HT1080 (cell line): Measurements from ENCODE around the gene CNPY4. TPM values are rescaled to one million over a fixed set of nuclear protein-coding genes. Genes with fewer than 3 reads are reported as not detected.

Source experiments
- DNase-seq: peaks from one replicate; pipeline ENCODE4 v3.0.0-alpha.2; 2015; ENCODE audit warnings: low read depth
- polyA plus RNA-seq, 2 experiments: library from polyadenylated mRNA; depleted of rRNA; stranded (reverse); fragments of >200 nt; gene quantifications; 2 replicates each; pipeline ENCODE4 v1.2.3, GENCODE V29; 2015
- total RNA-seq: library from RNA; depleted of rRNA; stranded (reverse); fragments of >200 nt; shearing (Covaris generic); gene quantifications from 2 replicates; pipeline ENCODE4 v1.2.3, GENCODE V29; 2014; rRNA removed

CNPY4 gene, protein sequence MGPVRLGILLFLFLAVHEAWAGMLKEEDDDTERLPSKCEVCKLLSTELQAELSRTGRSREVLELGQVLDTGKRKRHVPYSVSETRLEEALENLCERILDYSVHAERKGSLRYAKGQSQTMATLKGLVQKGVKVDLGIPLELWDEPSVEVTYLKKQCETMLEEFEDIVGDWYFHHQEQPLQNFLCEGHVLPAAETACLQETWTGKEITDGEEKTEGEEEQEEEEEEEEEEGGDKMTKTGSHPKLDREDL
- 11.8 and 12.0 TPM in 2 replicates for total RNA-seq
- polyA plus RNA-seq (2015; cell fraction: cytosol; rRNA removed): 12.8 and 13.7 TPM in 2 replicates
- 15.4 and 16.7 TPM in 2 replicates for polyA plus RNA-seq (2015; cell fraction: nucleus; rRNA removed)

DNA sequence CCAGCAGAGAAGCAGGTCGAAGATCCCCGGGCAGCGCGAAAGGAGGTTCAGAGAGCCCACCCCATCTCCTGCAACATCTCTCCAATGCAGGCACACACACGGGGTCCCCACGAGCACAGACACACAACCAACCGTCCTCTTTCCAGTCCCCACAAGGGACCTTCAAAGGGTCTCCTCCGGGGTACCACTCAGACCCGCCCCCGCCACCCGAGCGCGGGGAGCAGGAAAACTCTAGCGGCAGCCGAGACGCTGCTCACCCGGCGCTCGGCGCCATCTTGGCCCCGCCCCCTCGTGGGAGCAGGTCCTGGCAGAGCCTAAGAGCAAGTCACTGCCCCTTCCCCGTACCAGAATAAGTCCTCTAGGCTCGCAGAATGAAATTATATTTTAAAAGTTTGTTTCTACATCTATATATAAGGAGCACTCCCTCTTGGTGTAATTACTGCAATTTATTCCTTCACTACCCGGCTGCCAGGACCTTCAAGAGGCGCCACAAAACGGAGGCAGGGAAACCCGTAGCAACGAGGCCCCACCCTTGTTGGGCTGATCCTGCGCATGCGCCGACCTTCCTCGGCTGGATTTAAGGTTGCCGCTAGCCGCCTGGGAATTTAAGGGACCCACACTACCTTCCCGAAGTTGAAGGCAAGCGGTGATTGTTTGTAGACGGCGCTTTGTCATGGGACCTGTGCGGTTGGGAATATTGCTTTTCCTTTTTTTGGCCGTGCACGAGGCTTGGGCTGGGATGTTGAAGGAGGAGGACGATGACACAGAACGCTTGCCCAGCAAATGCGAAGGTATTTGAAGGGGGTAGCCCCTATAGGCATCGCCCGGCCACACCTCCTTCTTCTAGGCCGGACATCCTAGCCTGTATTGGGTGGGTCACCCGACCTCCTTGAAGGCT, at the start of gene CNPY4, which contains the start of gene TAF6:
CNPY4 (plus strand) TSS at position 563 of the 898 bp plus-strand sequence; CDS start at position 674, 111 bp downstream.
TAF6 (minus strand) TSS at position 287 of the 898 bp plus-strand sequence. CDS start 5,149 bp downstream, outside the sequence.
- DNase-seq: peak; percentile 91

DNA sequence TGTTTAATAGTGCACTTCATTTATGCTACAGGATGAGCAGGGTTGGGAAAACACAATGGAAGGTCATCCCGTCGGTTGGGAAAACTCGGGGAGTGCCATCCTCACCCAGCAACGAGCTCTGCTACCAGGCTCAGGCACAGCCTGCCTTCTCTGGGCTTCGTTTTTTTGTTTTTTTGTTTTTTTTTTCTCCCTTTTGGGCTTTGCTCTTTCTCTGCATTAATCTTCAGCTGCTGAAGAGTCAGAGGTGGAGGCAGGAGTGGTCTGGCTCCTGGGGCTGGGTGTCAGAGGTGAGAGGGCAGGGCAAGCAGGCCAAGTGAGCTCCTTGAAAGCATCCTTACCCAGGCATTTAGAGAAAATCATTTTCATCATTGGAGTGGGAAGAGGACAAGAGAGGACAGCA, 49.4 kb upstream of the CNPY4 start:
- no peak for DNase-seq

DNA sequence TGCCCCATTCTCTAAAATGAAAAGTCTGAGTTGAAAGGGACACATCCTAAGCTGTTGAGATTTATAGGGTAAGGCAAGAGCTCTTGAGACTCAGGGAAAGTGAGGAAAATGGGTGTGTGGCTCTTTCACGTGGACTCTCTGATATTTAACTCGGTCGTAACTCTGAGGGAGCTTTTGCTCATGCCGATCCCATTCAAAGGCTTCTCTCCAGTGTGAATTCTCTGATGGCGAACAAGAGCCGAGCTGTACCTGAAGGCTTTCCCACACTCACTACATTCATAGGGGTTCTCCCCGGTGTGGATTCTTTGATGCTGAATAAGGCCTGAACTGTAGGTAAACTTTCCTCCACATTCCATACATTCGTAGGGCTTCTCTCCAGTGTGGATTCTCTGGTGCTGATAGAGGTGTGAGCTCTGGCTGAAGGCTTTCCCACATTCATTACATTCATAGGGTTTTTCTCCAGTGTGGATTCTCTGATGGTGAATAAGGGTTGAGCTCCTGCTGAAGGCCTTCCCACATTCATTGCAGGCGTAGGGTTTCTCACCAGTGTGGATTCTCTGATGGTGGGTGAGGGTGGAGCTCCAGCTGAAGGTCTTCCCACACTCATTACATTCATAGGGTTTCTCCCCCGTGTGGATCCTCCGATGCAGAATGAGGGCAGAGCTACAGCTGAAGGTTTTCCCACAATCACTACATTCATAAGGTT, 48.3 kb upstream of the CNPY4 start:
- DNase-seq: no peak

DNA sequence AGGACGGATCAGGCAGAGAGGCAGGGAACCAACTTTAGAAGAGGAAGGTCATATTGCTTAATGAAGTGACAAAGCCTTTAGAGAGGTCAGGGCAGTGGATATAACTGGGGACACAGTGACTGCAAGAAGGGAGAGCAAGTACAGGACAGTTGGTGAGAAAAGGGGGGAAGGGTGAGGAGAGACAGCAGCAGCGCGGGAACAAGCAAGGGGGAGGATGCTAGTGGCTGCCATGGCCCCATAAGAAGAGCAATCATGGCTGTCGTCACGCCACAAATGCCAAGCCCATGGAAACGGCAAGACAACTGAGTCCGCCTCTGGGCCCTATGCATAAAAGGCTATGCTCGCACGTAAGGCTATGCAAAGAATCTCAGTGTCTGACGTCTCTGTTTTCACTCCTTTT, 47.0 kb upstream of the CNPY4 start:
- no peak for DNase-seq

DNA sequence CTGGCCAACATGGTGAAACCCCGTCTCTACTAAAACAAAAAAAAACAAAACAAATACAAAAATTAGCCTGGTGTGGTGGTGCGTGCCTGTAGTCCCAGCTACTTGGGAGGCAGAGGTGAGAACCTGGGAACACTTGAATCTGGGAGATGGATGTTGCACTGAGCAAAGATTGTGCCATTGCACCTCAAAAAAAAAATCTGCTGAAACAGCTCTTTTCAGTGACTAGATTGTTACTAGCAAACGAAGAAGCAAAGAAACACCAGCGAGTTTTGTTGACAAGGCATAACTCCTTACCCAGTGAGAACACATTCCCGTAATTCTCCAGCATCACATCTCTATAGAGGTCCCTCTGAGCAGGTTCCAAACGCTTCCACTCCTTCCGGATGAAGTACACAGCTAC, 44.6 kb upstream of the CNPY4 start:
- no peak for DNase-seq

DNA sequence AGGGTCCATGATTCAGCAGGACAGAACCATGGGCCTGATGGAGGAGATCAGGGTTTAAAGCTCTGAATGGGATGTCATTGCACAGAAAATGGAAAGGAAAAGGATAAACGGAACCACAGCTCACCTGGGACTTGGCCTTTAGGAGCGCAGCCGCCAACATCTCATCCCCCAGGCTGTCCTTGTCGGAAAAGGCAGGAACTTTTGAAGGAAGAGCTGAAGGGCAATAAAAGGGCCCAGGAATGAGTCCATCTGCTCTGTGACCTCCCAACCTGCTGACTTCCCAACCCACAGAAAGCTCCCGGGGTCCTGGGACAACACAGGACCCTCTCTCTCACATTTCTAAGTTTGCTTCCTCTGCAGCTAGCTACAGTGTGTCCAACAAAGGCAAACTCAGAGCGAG, 44.0 kb upstream of the CNPY4 start:
- DNase-seq: no peak

DNA sequence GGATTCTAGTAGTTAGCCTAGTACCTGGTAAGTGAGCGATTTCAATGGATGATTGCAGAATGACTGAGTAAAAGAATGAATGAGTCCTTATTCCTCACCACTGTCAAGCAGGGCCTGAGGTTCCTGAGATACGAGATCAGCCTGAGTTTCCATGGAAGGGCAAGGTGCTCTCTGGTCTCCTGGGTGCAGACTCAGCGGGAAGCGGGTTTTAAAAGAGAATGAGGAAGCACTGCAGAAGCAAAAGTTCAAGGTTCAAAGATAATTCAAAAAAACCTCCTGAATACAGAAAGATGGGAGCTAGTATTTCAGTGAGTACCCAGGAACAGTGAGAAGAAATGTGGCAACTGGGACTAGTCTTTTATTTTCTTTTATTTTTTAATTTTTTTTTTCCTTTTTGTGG, 42.2 kb upstream of the CNPY4 start:
- no peak for DNase-seq

DNA sequence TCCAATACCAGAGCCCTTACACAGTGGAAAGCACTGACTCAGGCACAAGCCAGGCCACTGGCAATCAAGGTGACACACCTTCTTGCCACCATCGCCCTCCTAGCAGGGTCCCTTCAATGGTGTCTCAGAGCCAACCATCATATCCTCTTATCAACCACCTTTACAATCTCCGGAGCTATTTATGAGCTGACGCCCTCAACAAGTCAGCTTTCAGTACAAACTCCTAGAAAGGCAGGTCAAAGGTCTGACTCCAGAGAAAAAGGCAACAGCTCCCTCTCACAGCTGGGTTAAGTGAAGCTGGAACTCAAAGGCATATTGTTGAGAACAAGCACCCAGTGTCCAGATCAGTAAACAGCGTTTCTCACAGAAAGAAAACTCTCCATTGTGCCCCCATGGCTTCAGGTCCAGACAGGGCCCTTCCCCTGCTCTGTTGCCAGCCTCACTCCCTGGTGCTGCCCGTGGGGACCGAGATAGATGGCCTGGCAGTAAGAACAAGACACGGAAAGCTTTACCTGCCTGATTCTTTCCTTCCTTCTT, 40.3 kb upstream of the CNPY4 start:
- no peak for DNase-seq

DNA sequence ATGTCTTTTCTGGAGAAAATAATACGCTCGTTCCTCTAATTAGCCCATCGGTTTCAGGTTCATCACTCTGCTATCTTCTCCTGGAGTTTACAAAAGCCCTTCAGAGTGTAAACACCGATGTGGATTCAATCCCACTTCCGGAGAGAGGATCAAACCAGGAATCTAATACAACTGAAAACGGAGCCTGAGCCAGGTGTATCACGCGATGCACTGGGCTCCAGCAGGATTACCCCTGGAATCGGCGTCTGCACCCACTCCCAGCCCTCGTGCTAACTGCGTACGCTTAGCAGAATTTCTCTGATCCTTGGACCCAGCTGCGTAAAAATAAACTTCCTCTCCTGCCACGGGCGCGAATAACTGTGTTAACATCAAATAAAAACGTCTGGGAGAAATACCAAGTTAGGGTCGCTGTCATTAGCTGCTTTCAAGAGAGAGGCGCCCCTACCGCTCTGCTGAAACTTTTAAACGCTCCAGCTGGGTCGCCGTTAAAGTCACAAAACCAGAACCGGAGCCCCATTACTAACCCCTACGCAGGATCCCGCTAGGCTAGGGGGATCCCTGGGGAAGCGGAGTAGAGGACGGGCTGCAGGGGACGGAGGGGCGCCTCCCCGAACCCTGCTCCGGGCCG, 38.4 kb upstream of the CNPY4 start:
- DNase-seq: no peak

DNA sequence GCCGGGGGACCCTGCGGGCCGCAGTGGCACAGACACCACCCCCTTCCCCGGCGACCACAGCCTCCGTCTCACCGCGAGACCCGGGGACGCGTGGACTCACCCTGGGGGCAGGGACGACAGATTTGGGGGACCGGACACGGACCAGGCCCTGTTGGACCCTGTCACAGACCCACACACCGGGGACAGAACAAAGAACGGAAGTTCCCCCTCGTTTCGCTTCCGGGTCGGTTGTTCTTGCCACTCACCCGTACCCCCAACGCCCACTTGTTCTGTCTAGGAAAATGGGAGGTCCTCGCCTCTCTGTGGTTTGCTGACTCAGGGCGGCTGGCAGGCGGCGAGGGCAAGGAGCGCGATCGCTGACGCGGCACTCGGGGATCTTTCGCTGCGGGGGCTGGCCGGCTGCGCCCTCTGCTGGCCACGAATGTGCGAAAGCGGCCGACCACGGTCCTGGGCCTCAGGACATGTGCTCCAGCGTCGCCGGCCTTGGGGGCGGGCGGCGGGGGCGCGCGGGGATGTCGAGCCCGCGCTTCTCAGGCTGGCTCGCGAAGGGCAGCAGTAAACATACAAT, 37.8 kb upstream of the CNPY4 start, which contains the start of gene ZNF3:
ZNF3 (minus strand) TSS at position 189 of the 568 bp plus-strand sequence. CDS start 4,366 bp downstream, outside the sequence.
- peak; percentile 99 for DNase-seq

DNA sequence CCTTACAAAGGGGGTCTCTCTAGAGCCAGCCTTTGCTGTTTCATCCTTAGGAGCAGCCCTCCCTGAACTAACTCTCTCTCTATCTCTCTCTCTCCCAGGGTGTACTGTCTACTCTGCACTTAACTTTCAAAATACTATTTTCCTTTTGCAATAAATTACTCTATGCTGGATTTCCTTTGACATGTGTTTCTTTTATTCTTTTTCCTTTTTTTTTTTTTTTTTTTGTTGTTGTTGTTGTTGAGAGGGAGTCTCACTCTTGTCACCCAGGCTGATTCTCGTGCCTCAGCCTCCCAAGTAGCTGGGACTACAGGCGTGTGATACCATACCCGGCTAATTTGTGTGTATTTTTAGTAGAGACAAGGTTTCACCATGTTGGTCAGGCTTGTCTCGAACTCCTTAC, 36.5 kb upstream of the CNPY4 start:
- DNase-seq: no peak

DNA sequence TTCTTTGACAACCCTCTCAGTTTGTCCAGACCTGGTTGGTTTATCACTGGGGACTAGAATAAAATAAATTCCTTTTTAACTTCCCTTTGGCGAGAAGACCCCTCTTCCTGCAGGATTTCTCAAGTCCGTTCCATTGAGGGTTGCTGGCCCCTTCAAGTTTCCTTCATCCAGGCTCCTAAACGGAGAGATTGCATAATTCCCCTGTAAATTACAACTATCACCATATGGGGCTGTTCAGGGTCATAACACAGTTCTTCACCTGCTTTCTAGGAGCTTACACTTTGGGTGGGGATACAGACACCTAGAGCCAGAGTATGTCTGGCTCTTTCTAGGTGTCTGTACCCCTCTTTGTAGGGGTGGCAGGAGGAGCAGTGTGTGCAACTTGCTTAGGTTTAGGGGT, 33.9 kb upstream of the CNPY4 start:
- no peak for DNase-seq

DNA sequence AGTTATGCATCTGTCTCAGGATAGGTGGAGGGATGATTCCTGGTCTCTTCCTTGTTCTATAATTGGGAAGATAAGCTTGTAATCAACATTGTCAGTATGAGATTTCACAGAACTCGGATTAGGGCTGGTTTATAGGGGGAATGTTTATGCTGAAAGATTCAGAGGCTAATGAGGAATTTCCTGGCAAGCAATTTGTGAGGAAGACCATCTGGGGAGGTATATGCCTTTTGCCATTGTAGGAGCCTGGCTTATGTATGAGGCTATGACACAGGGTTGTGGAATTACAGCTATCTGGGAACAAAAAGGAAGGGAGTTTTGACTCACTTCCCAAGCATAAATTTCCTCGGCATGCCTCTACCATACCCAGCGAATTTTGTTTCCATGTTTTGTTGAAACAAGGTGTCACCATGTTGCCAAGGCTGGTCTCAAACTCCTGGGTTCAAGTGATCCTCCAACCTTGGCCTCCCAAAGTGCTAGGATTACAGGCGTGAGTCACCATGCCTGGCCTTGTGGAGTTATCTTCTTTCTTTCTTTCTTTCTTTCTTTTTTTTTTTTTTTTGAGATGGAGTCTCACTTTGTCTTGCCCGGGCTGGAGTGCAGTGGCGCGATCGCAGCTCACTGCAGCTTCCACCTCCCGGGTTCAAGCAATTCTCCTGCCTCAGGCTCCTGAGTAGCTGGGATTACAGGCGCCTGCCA, 32.2 kb upstream of the CNPY4 start:
- DNase-seq: peak; percentile 97

DNA sequence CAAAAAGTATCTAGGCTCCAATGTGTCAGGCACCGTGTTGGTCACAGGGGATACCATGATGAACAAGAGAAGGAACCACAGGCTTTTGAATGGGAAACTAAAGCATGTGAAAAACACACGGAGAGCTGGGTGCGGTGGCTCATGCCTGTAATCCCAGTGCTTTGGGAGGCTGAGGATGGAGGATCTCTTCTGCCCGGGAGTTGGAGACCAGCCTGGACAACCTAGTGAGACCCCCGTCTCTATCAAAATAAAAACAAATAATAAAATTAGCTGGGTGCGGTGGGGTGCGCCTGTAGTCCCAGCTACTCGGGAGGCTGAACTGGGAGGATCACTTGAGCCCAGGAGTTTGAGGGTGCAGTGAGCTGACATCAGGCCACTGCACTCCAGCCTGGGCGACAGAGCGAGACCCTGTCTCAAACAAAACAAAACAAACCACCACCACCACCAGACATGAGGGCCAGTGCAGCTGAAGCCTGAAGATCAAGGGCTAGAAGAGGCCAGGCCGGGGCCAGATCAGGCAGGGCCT, 31.3 kb upstream of the CNPY4 start:
- DNase-seq: no peak

DNA sequence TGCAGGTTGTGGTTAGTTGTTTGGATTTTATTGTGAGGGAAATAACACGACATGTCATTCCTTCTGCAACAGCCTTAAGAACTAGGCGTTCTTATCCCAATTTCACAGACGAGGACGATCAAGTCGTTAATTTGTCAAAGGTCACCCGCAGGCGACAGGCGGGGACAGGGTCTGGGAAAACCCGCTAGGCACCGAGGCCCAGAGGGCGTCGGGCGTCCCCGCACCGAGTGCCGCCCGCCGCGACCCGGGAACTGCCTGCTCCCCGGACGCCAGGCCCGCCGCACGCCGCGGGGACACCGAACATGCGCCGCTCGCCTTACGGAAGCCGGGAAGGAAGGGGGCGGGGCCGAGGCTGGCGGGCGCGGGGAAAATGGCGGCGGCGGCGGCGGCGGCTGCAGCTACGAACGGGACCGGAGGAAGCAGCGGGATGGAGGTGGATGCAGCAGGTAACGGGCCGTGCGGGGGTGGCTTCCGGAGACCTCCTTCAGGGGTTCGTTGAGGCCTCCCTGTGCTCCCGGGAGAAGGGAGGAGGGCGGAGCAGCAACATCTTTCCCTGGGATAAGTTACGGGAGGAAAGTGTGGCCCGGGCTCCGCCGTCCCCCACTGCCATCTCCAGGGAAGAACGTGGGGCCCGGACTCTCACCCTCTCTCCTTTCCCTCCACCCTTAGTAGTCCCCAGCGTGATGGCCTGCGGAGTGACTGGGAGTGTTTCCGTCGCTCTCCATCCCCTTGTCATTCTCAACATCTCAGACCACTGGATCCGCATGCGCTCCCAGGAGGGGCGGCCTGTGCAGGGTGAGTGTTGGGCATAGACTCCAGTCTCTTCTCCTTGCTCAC, 30.6 kb upstream of the CNPY4 start, which contains the start of gene COPS6:
COPS6 (plus strand) TSS at position 349 of the 837 bp plus-strand sequence; CDS start at position 371, 22 bp downstream.
- DNase-seq: peak; percentile 62

DNA sequence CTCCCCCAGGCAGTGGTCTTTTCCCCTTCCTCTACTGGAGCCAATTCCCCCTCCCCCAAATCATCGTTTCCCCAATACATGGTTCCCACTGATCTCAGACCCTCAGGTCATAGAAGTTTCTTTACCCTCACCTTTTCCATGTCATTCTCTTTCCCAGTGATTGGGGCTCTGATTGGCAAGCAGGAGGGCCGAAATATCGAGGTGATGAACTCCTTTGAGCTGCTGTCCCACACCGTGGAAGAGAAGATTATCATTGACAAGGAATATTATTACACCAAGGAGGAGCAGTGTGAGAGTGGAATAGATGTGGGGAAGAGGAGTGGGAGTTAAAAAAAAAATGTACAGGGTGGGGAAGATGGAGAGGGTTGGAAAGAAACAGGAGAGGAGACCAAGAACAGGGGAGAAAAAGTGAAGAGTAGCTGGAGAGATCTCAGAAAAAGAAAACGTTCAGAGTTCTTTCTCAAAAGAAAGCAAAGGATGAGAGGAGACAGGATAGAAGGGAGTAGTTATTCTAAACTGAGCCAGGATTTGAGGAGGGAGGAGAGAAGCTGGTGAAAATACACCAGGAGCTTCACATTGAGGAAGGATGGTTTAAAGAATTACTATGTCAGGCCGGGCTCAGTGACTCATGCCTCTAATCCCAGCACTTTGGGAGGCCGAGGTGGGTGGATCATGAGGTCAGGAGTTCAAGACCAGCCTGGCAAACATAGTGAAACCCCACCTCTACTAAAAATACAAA, 29.8 kb upstream of the CNPY4 start:
- peak; percentile 46 for DNase-seq

DNA sequence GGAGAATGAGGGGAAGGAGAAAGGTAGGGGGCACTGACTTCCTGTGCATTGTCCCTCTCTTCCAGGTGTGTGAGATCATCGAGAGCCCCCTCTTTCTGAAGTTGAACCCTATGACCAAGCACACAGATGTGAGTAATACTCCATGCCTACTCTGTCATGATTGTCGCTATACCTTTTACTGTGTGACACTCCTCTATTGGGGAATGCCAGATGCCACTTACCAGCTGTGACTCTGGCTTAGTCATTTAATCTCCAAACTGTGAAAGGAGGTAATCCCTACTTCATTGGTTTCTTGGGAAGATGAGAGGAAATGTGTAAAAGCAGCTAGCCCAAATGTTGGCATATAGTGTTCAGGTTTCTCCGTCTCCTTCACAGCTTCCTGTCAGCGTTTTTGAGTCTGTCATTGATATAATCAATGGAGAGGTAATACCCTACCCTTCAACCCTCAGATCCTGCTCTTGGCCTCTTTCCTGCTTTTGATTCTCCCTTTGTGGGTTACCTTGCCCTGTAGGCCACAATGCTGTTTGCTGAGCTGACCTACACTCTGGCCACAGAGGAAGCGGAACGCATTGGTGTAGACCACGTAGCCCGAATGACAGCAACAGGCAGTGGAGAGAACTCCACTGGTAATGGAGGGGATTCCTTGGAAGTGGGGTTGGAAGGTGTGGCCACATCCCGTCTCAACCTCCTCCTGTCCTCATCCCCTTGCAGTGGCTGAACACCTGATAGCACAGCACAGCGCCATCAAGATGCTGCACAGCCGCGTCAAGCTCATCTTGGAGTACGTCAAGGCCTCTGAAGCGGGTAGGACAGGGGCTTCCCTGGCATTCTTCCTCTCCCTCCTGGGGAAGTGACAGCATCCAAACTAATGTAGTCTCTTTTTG, 28.7 kb upstream of the CNPY4 start:
- no peak for DNase-seq
